OCI-LY3 (cell line): ENCODE measurements around the gene ENGASE.

Experiments used
- EZH2phosphoT487 ChIP-seq: fragments of 200-600 bp; shearing (Covaris generic); IDR thresholded peaks from 2 replicates; pipeline ENCODE4 v1.6.1; 2018; ENCODE audit warnings: antibody characterized with exemption, mixed run types, low read depth
- TF ChIP-seq, protein P1 (sequence below): fragments of 200-600, 300-600 bp; sonication (generic); IDR thresholded peaks from 2 replicates; pipeline ENCODE4 v1.5.1; 2014; ENCODE audit warnings: antibody characterized with exemption, low read length, low read depth

DNA sequence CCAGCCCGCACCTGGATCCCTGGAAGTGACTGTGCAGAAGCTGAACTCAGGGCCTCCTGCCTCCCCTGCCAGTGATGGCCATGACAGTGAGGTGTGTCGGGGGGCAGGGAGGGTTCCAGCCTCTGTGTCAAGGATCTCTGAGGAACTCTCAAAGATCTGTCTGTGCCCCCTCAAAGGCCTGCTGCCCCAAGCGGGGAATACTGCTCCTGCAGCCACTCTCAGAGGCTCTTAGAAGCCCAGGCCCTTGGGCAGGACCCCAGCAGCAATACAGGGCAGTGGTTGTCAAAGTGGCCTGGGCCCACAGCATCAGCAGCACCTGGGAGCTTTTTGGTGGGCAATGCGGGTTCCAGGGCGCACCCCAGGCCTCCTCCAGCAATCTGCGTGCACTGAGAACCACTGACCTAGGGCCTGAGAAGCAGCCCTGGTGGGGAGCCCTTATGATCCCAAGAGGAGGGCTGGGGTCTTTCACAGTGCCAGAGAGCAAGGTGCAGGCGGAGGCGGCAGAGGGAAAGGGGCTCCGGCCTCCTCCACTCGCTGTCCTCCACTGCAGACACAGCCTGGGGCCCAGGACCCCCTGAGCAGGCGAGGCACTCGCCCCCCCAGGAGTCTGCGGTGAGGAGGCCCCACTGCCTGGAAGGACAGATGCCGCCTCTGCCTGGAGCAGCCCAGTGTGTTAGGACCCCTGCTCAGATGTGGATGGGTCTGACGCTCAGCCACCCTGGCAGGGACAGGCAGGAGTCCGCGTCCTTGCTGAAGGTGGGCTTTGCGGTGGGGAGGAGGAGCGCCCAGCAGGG lies 42.1 kb downstream of the ENGASE start:
- TF ChIP-seq, protein P1, sequence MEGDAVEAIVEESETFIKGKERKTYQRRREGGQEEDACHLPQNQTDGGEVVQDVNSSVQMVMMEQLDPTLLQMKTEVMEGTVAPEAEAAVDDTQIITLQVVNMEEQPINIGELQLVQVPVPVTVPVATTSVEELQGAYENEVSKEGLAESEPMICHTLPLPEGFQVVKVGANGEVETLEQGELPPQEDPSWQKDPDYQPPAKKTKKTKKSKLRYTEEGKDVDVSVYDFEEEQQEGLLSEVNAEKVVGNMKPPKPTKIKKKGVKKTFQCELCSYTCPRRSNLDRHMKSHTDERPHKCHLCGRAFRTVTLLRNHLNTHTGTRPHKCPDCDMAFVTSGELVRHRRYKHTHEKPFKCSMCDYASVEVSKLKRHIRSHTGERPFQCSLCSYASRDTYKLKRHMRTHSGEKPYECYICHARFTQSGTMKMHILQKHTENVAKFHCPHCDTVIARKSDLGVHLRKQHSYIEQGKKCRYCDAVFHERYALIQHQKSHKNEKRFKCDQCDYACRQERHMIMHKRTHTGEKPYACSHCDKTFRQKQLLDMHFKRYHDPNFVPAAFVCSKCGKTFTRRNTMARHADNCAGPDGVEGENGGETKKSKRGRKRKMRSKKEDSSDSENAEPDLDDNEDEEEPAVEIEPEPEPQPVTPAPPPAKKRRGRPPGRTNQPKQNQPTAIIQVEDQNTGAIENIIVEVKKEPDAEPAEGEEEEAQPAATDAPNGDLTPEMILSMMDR: 0 out of 2 replicates have a peak, but pooled peaks have one; percentile 6
- TF ChIP-seq EZH2phosphoT487: no peak
